Measurements from ENCODE around the gene AP4E1.

The AP4E1 gene

DNA sequence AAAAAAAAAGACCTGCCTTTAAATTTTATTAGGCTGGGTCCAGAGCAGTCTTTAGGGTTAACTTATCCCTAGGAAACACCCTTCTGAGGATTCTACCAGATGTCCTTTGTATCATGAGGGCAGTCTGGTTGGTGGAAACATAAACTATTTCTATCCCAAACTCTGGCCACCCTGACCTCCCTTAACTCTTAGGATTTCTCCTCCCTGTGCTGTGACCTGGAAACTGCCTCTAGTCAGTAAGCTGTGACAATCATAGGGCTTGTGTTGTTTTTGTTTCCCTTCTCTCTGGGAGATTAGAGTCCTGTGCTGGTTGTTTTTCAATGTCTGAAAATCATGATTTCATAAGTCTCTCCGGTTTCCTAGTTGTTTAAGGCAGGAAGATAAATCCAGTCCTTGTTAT is 108.1 kb downstream of the AP4E1 start:
- H3K36me3 ChIP-seq (ENCODE audit: control insufficient read depth, insufficient read depth, low read length): no peaks in the 10 kb centered on the region
- DNase-seq (ENCODE audit: extremely low read depth, insufficient read length): no peak
- no peaks in the 10 kb centered on the region for H3K27me3 ChIP-seq (replicated peaks; ENCODE audit: control insufficient read depth, insufficient read depth, low read length)
- no peak for TF ChIP-seq CTCF (IDR thresholded peaks at IDR 0.05; ENCODE audit: insufficient read depth, low read length, poor library complexity, severe bottlenecking)
- no peak overlapping the region for H3K4me3 ChIP-seq (replicated peaks; ENCODE audit: low read depth, low read length)

GRCh38 chr15:51022206-51022605 is 113.7 kb downstream of the AP4E1 start:
- no peaks in the 10 kb centered on the region for H3K27me3 ChIP-seq (replicated peaks; ENCODE audit: control insufficient read depth, insufficient read depth, low read length)
- H3K36me3 ChIP-seq (ENCODE audit: control insufficient read depth, insufficient read depth, low read length): peaks cover 2% of the 10 kb centered on the region; the same call in 1 of the 2 replicates
- no peak overlapping the region for H3K4me3 ChIP-seq (replicated peaks; ENCODE audit: low read depth, low read length)
- DNase-seq (ENCODE audit: extremely low read depth, insufficient read length): no peak
- TF ChIP-seq CTCF (IDR thresholded peaks at IDR 0.05; ENCODE audit: insufficient read depth, low read length, poor library complexity, severe bottlenecking): no peak

DNA sequence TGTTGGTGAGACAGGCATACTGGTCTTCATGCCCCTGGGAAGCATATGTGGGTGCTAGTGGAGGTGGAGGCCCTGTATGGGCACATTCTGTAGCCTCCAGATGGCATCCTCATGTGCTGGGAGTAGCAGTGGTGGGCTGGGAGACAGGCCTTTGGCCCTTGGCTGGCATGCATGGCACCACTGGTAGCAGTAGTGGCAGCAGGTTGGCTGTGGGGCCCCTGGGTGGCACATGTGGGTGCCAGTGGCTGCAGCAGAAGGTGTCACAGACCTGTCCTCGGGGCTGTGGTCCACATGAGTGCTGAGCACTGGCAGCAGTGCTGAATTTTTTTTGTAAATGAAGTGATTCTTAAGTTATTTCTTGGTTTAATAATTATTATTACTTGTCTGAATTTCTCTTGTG is 115.0 kb downstream of the AP4E1 start:
- Histone ChIP-seq H3K27me3 (replicated peaks; ENCODE audit: control insufficient read depth, insufficient read depth, low read length) (no peaks in the 10 kb centered on the region), H3K4me3 (replicated peaks; ENCODE audit: low read depth, low read length) (no peak overlapping the region), H3K36me3 (ENCODE audit: control insufficient read depth, insufficient read depth, low read length) (peaks cover 2% of the 10 kb centered on the region; the same call in 1 of the 2 replicates)
- no peak for DNase-seq (ENCODE audit: extremely low read depth, insufficient read length)
- no peak for TF ChIP-seq CTCF (IDR thresholded peaks at IDR 0.05; ENCODE audit: insufficient read depth, low read length, poor library complexity, severe bottlenecking)

DNA sequence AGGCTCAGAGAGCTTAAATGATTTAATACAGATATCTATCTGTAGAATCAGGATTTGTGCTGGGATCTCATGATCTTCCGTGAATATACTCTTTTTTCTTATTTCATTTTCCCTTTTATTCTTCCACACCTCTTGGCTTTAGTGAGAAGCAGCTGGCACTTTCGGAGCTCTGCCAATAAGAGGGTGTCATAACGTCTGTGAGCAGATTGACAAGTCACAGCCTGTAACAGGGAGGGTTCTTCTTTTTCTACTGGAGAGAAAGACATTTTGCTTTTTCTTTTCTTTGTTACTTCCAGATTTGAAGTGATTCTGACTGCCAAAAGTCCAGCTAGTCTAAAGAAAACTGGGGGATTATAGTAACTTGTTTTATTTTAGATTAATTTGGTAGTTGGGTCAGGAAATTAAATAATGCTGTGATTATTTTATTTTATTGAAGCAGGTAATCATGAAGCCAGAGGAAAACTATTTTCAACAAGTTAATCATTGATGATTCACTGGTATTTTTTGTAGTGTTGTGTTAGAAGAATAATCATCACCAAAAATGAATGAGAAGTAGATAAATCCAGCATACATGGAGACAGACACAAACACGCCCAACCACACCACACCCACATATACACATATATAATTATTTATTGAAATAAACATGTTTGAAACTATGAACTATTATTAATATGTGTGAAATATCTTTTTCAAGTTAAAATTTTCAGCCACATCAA is 116.4 kb downstream of the AP4E1 start:
- DNase-seq (ENCODE audit: extremely low read depth, insufficient read length): no peak
- no peak for TF ChIP-seq CTCF (IDR thresholded peaks at IDR 0.05; ENCODE audit: insufficient read depth, low read length, poor library complexity, severe bottlenecking)
- Histone ChIP-seq H3K4me3 (replicated peaks; ENCODE audit: low read depth, low read length) (no peak overlapping the region), H3K36me3 (ENCODE audit: control insufficient read depth, insufficient read depth, low read length) (peaks cover 2% of the 10 kb centered on the region; the same call in 1 of the 2 replicates), H3K27me3 (replicated peaks; ENCODE audit: control insufficient read depth, insufficient read depth, low read length) (no peaks in the 10 kb centered on the region)

GRCh38 chr15:51025454-51025846 is 117.0 kb downstream of the AP4E1 start:
- no peak overlapping the region for H3K4me3 ChIP-seq (replicated peaks; ENCODE audit: low read depth, low read length)
- no peak for TF ChIP-seq CTCF (IDR thresholded peaks at IDR 0.05; ENCODE audit: insufficient read depth, low read length, poor library complexity, severe bottlenecking)
- DNase-seq (ENCODE audit: extremely low read depth, insufficient read length): no peak
- H3K36me3 ChIP-seq (ENCODE audit: control insufficient read depth, insufficient read depth, low read length): peaks cover 2% of the 10 kb centered on the region; the same call in 1 of the 2 replicates
- no peaks in the 10 kb centered on the region for H3K27me3 ChIP-seq (replicated peaks; ENCODE audit: control insufficient read depth, insufficient read depth, low read length)

All from GM06990 (cell line).